Measurements from ENCODE around the gene LYPD3.

GRCh38 chr19:43420954-43421353 lies 44.5 kb downstream of the LYPD3 start:
- TF ChIP-seq SUZ12 (IDR thresholded peaks at IDR 0.05) (no peak), TARDBP (IDR thresholded peaks at IDR 0.05) (no peak), BHLHE40 (IDR thresholded peaks at IDR 0.05; ENCODE audit: borderline replicate concordance) (no peak), HDGF (IDR thresholded peaks at IDR 0.05; ENCODE audit: borderline replicate concordance) (no peak), FOXM1 (IDR thresholded peaks at IDR 0.05; ENCODE audit: borderline replicate concordance) (no peak), FOXA1 (IDR thresholded peaks at IDR 0.05) (no peak), SP1 (IDR thresholded peaks at IDR 0.05) (no peak)

Measured in HEK293T (cell line).